GM21737 (cell line): ENCODE measurements around the gene CRADD.

ENCODE experiments used
- ATAC-seq: cut with Tn5 transposase; IDR thresholded peaks from one replicate; pipeline ENCODE4 v1.9.1; 2021; ENCODE audit warnings: mild to moderate bottlenecking, moderate library complexity; ENCODE audit not compliant: unreplicated experiment

CRADD gene

DNA sequence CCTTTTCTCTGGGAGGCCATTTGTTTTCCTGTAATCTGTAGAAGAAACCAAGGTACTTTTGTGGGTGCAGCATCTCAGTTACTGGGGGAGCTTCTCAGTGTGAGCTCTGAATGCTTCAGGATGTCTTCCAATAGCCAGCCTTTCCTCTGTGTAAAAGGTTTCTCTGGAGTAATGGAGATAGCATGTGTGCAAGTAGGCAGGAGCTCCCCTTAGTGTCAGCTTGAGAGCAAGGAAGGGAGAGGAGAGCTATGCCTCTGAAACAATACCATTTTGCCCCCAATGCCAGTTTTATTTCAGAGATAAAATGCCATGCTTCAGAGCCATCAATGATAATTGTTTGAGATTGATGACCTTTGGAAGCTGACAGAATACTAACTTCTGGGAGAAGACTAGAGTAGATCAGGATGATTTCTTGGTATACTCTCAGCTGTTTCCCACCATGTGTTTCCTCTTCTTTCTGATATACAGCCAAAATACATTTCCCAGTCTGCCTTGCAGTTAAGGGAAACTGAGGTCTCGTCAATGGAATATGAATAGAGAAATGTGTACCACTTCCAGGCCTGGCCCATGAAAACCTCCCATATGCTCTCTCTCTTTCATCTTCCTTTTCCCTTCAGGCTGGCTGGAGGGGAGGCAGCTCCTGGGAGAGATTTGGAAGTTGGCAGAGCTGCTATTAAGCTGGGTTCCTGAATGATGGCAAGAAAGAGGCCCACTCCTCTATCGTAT, 125.7 kb downstream of the CRADD start:
- ATAC-seq = no peak

DNA sequence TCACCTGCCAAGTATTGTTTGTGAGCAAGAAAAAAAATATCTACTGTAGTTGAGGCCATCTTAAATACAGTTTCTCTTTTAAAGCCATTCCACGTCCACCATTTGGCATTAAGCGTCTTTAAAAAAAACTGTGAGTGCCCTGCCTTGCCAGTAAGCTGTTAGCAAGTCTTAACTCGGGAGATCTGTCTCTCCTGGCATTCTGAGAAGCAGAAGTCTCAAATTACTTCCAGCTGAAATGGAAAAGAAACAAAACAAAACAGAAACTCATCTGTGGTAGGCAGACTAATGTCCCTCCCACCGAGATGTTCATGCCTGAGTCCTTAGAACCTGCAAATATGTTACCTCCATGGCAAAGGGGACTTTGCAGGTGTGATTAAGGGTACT, 126.2 kb downstream of the CRADD start:
- no peak for ATAC-seq

- no peak for ATAC-seq
These were observed 127.4 kb downstream of the CRADD start for GRCh38 chr12:93804392-93805179.

DNA sequence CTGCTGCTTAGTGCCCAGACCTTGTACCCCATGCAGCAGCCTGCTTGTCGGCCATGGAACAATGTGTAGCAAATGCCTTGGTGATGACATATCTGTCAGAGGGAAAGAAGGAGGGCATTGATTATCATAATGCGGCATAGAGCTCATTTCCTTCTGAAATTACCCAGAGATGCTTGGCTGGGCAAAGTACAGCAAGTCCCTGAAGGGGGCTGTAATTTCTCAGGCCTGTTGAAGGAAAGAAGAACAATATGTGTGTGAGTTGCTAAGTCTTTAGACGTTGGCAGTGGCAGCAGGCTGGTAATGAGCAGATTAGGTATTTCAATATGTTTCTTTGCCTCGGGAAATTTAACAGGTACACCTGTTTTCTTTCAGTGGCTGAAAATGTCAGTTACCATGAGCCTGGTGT, 128.6 kb downstream of the CRADD start:
- ATAC-seq = no peak

GRCh38 chr12:93807354-93807753, 130.2 kb downstream of the CRADD start:
- ATAC-seq = no peak

- ATAC-seq = no peak
These were observed 131.2 kb downstream of the CRADD start for GRCh38 chr12:93808169-93808899.

DNA sequence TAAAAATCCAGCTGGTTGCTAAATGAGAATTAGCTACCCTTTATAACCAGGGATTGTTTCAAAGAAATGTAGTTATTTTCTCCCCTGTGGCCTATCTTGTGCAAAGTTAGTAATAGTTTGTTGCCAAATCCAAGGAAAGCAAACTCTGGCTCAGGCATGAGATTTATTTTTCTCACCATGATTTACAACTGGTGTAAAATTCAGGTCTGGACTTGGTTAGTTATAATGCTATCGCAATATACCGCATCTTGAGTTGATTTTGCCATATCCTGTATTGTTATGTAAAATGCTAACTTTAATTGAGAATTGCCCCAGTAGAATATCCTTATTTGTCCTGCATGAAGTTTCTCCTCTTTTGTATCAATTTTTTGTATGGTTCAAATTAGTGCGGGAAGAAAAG, 135.5 kb downstream of the CRADD start:
- ATAC-seq = no peak

- no peak for ATAC-seq
These were observed 136.0 kb downstream of the CRADD start for GRCh38 chr12:93813186-93813585.

- no peak for ATAC-seq
These were observed 137.0 kb downstream of the CRADD start for GRCh38 chr12:93813972-93814821.

GRCh38 chr12:93818488-93819049, 141.4 kb downstream of the CRADD start:
- no peak for ATAC-seq

GRCh38 chr12:93819050-93819491, 141.9 kb downstream of the CRADD start:
- ATAC-seq = no peak

GRCh38 chr12:93823616-93824391, 146.6 kb downstream of the CRADD start:
- ATAC-seq = no peak

DNA sequence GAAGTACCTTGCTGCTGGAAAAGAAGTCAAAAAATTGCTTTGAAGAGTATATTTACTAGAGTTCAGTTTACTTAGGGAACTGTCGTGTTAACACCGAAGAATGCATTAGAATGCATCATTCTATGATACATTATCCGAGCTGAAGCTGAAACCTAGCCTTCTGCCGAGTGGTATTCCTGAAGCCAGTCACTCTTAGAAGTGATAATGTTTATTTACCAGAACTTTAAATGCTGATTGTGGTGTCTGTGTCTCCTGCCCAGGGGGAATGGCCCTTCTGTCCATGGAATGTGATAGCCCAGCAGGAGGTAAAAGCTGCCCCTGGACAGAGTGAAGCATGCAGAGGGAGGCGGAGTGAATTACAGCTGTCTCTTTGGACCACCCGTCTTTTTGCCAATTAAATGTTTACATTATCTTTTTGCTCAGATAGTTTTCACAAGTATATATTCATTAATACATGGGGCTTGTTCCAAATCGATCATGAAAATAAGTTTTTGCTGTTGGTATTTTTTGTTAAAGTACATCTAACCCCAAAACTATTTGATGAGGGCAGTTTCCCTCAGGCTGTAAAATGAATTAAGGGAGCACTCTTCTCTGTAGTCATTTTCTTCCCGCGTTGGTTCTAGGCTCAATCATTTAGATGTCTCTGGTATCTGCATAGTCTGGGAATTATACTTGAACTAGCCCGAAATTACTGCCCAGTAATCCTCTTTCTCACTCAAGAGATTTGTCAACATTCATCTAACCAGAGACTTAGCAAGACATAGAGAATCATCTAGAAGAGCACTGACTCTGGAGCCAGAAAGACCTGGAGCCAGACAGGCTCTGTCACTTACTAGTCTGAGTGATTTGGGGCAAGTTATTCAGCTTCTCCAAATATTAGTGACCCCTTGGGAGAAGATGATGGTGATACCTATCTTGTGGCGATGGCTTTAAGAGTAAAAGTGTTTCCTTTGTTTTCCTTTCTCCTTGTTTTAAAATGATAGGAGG, 147.6 kb downstream of the CRADD start:
- no peak for ATAC-seq

DNA sequence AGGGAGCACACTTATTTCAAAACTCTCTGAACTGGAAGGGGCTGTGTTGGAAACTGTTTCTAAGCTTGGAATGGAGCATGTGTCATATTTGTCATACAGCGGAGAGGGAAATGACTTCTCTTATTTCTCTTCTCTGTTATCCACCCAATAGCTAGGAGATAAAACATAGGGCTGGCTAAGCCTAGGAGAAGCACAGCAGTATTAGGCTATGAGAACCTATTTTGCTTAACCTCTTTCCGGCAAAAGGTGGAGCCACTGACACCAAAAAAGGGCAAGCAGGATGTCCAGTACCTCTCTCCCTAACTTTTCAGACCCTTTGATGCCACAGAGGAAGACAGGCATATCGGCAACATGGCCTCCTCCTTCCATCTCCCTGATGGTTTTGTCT, 148.3 kb downstream of the CRADD start:
- no peak for ATAC-seq

- no peak for ATAC-seq
These were observed 148.9 kb downstream of the CRADD start for GRCh38 chr12:93825931-93826555.

GRCh38 chr12:93827179-93827578, 150.0 kb downstream of the CRADD start:
- no peak for ATAC-seq

- ATAC-seq = no peak
These were observed 150.5 kb downstream of the CRADD start for GRCh38 chr12:93827669-93828068.

DNA sequence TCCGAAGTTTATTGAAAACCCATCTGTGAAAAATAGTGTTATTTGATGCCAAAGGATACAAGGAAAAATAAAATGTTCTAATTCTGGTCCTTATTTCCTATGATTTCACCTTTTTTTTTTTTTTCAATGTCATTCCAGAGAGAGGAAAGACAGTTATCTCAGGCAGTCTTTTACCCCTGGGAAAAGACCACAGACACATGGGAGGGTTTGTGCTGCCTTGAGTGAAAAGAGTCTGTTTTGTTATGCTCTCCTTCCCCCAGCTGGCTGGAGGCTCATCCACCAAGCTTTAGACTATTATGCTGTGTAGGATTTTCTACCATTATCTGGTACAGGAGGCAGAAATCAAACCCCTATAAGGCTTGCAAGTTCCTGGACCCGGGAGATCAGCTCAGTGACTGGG, 151.8 kb downstream of the CRADD start:
- ATAC-seq = no peak
